Astrocyte (in vitro differentiated cells and primary cell): ENCODE results near the gene CNN1.

Source experiments
- CTCF ChIP-seq: IDR thresholded peaks from 2 replicates; pipeline ENCODE4 v1.5.1; 2011; ENCODE audit warnings: low read depth, mild to moderate bottlenecking, inconsistent platforms, low read length, moderate library complexity; ENCODE audit not compliant: insufficient read depth
- EZH2 ChIP-seq: IDR thresholded peaks from 2 replicates; pipeline ENCODE4 v1.6.1; 2012; ENCODE audit warnings: mild to moderate bottlenecking, low read length, inconsistent platforms; ENCODE audit not compliant: insufficient read depth

- TF ChIP-seq CTCF, result no peak
- TF ChIP-seq EZH2, result no peak
Observed at GRCh38 chr19:11597202-11598102, 58.8 kb downstream of the CNN1 start, which contains the start of gene ZNF627.
